Astrocyte (in vitro differentiated cells and primary cell): Measurements from ENCODE around the gene MSN.

Source experiments
- EZH2 ChIP-seq: IDR thresholded peaks from 2 replicates; pipeline ENCODE4 v1.6.1; 2012; ENCODE audit warnings: mild to moderate bottlenecking, low read length, inconsistent platforms; ENCODE audit not compliant: insufficient read depth
- TF ChIP-seq, protein P1 (sequence below): IDR thresholded peaks from 2 replicates; pipeline ENCODE4 v1.5.1; 2011; ENCODE audit warnings: low read depth, mild to moderate bottlenecking, inconsistent platforms, low read length, moderate library complexity; ENCODE audit not compliant: insufficient read depth

GRCh38 chrX:65635378-65635777 is 32.1 kb upstream of the MSN start:
- TF ChIP-seq, protein P1, sequence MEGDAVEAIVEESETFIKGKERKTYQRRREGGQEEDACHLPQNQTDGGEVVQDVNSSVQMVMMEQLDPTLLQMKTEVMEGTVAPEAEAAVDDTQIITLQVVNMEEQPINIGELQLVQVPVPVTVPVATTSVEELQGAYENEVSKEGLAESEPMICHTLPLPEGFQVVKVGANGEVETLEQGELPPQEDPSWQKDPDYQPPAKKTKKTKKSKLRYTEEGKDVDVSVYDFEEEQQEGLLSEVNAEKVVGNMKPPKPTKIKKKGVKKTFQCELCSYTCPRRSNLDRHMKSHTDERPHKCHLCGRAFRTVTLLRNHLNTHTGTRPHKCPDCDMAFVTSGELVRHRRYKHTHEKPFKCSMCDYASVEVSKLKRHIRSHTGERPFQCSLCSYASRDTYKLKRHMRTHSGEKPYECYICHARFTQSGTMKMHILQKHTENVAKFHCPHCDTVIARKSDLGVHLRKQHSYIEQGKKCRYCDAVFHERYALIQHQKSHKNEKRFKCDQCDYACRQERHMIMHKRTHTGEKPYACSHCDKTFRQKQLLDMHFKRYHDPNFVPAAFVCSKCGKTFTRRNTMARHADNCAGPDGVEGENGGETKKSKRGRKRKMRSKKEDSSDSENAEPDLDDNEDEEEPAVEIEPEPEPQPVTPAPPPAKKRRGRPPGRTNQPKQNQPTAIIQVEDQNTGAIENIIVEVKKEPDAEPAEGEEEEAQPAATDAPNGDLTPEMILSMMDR, result no peak
- TF ChIP-seq EZH2, result no peak
